ENCODE results near the gene PRELID1. TPM values are rescaled to one million over a fixed set of nuclear protein-coding genes. Genes with fewer than 3 reads are reported as not detected.

The PRELID1 gene
- total RNA-seq, 1 experiment from 2014 or later: 194 TPM

DNA sequence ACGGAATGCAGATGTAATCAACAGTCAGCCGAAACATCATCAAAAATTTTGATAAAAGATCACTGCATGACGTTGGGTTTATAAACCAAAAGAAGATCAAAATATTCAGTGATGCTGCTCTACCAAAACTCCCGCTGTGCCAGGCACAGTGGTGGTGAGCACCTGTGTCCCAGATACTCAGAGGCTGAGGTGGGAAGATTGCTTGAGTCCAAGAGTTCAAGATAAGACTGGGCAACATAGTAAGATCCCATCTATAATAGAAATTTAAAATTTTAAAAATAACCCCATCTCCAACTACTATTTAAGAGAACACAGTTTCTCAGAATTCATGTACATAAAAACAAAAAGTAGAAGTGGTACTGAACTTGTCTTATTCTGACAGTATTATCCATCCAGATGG is 44.1 kb downstream of the PRELID1 start:
- TF ChIP-seq, protein P1, sequence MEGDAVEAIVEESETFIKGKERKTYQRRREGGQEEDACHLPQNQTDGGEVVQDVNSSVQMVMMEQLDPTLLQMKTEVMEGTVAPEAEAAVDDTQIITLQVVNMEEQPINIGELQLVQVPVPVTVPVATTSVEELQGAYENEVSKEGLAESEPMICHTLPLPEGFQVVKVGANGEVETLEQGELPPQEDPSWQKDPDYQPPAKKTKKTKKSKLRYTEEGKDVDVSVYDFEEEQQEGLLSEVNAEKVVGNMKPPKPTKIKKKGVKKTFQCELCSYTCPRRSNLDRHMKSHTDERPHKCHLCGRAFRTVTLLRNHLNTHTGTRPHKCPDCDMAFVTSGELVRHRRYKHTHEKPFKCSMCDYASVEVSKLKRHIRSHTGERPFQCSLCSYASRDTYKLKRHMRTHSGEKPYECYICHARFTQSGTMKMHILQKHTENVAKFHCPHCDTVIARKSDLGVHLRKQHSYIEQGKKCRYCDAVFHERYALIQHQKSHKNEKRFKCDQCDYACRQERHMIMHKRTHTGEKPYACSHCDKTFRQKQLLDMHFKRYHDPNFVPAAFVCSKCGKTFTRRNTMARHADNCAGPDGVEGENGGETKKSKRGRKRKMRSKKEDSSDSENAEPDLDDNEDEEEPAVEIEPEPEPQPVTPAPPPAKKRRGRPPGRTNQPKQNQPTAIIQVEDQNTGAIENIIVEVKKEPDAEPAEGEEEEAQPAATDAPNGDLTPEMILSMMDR (conservative IDR thresholded peaks at IDR 0.05; ENCODE audit: low read depth, low read length): no peak
- no peak for TF ChIP-seq EZH2 (IDR thresholded peaks at IDR 0.05; ENCODE audit: borderline replicate concordance, low read depth, low read length, poor library complexity, severe bottlenecking)
- intact Hi-C loops (cut with micrococcal nuclease; ENCODE audit: unreplicated experiment): no loop called here
- peaks cover 10% of the 10 kb centered on the region for H3K36me3 ChIP-seq (ENCODE audit: insufficient read depth, low read length, poor library complexity, severe bottlenecking)
- H3K27ac ChIP-seq (ENCODE audit: low read depth, low read length, poor library complexity, severe bottlenecking): no peak overlapping the region
- CTCF ChIA-PET: no interaction called here
- no peak overlapping the region for H3K4me3 ChIP-seq (ENCODE audit: low read depth, low read length, poor library complexity, severe bottlenecking)
- H3K27me3 ChIP-seq (replicated peaks; ENCODE audit: insufficient read depth, low read depth, low read length, poor library complexity): no peaks in the 10 kb centered on the region
- POLR2A ChIA-PET (ENCODE audit: low non-redundant PET): no interaction called here
- no peak for DNase-seq (ENCODE audit: low spot score)
- no TSS peak for BruUV-seq (replicated peaks)
- H3K4me1 ChIP-seq (ENCODE audit: insufficient read depth, low read length, poor library complexity, severe bottlenecking): peaks cover 8% of the 10 kb centered on the region
- H3K9me3 ChIP-seq (ENCODE audit: low read depth, low read length, poor library complexity, severe bottlenecking): no peaks in the 10 kb centered on the region

DNA sequence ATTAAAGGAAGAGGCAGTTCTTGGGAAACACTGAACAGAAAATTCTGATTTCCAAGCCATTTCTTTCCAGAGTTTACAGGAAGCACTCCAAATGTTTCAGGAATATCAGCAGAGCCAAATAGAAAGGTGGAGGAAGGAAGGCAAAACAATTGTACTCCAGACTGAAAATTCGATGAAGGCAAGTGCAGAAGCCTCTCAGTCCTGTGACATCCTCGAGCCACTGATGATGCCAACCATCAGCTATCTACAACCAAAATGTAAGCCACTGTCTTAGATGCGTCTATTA is 45.7 kb downstream of the PRELID1 start:
- H3K4me1 ChIP-seq (ENCODE audit: insufficient read depth, low read length, poor library complexity, severe bottlenecking): peaks cover 8% of the 10 kb centered on the region
- no peak for DNase-seq (ENCODE audit: low spot score)
- H3K9me3 ChIP-seq (ENCODE audit: low read depth, low read length, poor library complexity, severe bottlenecking): no peaks in the 10 kb centered on the region
- H3K27me3 ChIP-seq (replicated peaks; ENCODE audit: insufficient read depth, low read depth, low read length, poor library complexity): no peaks in the 10 kb centered on the region
- no peak overlapping the region for H3K27ac ChIP-seq (ENCODE audit: low read depth, low read length, poor library complexity, severe bottlenecking)
- ChIA-PET POLR2A (ENCODE audit: low non-redundant PET) (no interaction called here), CTCF (no interaction called here)
- TF ChIP-seq, protein P1 (conservative IDR thresholded peaks at IDR 0.05; ENCODE audit: low read depth, low read length): no peak
- TF ChIP-seq EZH2 (IDR thresholded peaks at IDR 0.05; ENCODE audit: borderline replicate concordance, low read depth, low read length, poor library complexity, severe bottlenecking): no peak
- H3K4me3 ChIP-seq (ENCODE audit: low read depth, low read length, poor library complexity, severe bottlenecking): no peak overlapping the region
- BruUV-seq (replicated peaks): no TSS peak
- peaks cover 10% of the 10 kb centered on the region for H3K36me3 ChIP-seq (ENCODE audit: insufficient read depth, low read length, poor library complexity, severe bottlenecking)
- intact Hi-C loops (cut with micrococcal nuclease; ENCODE audit: unreplicated experiment): no loop called here

DNA sequence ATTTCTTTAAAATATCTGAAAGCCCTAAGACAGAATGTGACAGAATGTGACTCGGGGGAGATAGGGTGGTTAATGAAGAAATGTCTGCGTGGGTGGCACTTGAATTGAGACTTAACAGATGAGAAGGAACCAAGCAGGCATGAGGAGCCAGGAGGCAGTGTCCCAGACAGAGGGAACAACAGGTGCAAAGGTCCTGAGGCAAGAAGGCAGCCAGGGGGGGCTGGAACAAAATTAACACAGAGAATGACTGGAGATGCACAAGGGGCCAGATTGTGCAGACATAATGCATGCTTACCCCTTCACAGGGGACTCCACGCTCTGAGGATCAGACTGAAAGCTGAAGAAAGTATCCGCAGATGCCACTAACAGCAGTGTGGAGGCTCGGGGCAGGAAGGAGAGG is 46.2 kb downstream of the PRELID1 start:
- no peaks in the 10 kb centered on the region for H3K27me3 ChIP-seq (replicated peaks; ENCODE audit: insufficient read depth, low read depth, low read length, poor library complexity)
- no peak for TF ChIP-seq EZH2 (IDR thresholded peaks at IDR 0.05; ENCODE audit: borderline replicate concordance, low read depth, low read length, poor library complexity, severe bottlenecking)
- TF ChIP-seq, protein P1 (conservative IDR thresholded peaks at IDR 0.05; ENCODE audit: low read depth, low read length): no peak
- H3K9me3 ChIP-seq (ENCODE audit: low read depth, low read length, poor library complexity, severe bottlenecking): no peaks in the 10 kb centered on the region
- H3K4me1 ChIP-seq (ENCODE audit: insufficient read depth, low read length, poor library complexity, severe bottlenecking): peaks cover 8% of the 10 kb centered on the region
- ChIA-PET CTCF (no interaction called here), POLR2A (ENCODE audit: low non-redundant PET) (no interaction called here)
- peaks cover 10% of the 10 kb centered on the region for H3K36me3 ChIP-seq (ENCODE audit: insufficient read depth, low read length, poor library complexity, severe bottlenecking)
- H3K27ac ChIP-seq (ENCODE audit: low read depth, low read length, poor library complexity, severe bottlenecking): no peak overlapping the region
- intact Hi-C loops (cut with micrococcal nuclease; ENCODE audit: unreplicated experiment): no loop called here
- peak overlapping the region; percentile 88 for H3K4me3 ChIP-seq (ENCODE audit: low read depth, low read length, poor library complexity, severe bottlenecking)
- BruUV-seq (replicated peaks): no TSS peak
- DNase-seq (ENCODE audit: low spot score): no peak
